Calu3 (cell line): Measurements from ENCODE around the gene LRRN1. TPM values are rescaled to one million over a fixed set of nuclear protein-coding genes. Genes with fewer than 3 reads are reported as not detected.
"Not testable (repeated sequence)": the region's sequence is repeated elsewhere in the genome, so short reads cannot be mapped to it uniquely, and the experiment has no call there.

Experiments used
- BruUV-seq: library from RNA; stranded (reverse); fragments of 400-500 nt; replicated peaks from 2 replicates; lab custom pipeline; 2021; lab: Mats Ljungman, UMichigan
- CTCF ChIA-PET: fragments of 300-600 bp; sonication (Branson Sonifier 250); formaldehyde crosslinking; loops from one replicate; lab custom pipeline; 2022; ENCODE audit warnings: antibody characterized with exemption; lab: Charles Lee
- DNase-seq: peaks from one replicate; pipeline ENCODE4 v3.0.0; 2022
- H3K27ac Mint-ChIP-seq: one replicate; pipeline ENCODE4 v1.8.0; 2022; ENCODE audit warnings: mixed read lengths; ENCODE audit not compliant: unreplicated experiment
- H3K27me3 Mint-ChIP-seq: one replicate; pipeline ENCODE4 v1.8.0; 2022; ENCODE audit warnings: mixed read lengths; ENCODE audit not compliant: unreplicated experiment
- H3K36me3 Mint-ChIP-seq: one replicate; pipeline ENCODE4 v1.8.0; 2022; ENCODE audit warnings: mild to moderate bottlenecking, moderate library complexity, mixed read lengths; ENCODE audit not compliant: insufficient read depth, unreplicated experiment
- H3K4me1 Mint-ChIP-seq: one replicate; pipeline ENCODE4 v1.8.0; 2022; ENCODE audit warnings: mild to moderate bottlenecking, low read depth, mixed read lengths; ENCODE audit not compliant: unreplicated experiment
- H3K4me3 Mint-ChIP-seq: one replicate; pipeline ENCODE4 v1.8.0; 2022; ENCODE audit warnings: mild to moderate bottlenecking, low read depth, moderate library complexity, mixed read lengths; ENCODE audit not compliant: unreplicated experiment
- H3K9me3 Mint-ChIP-seq: one replicate; pipeline ENCODE4 v1.8.0; 2022; ENCODE audit warnings: low read depth, mixed read lengths; ENCODE audit not compliant: unreplicated experiment
- CTCF ChIP-seq: fragments of 200-600 bp; IDR thresholded peaks from one replicate; pipeline ENCODE4 v1.8.0; 2022; ENCODE audit warnings: antibody characterized with exemption; ENCODE audit not compliant: unreplicated experiment
- intact Hi-C: fragments of 100-400 bp; cut with micrococcal nuclease; formaldehyde crosslinking; loops from one replicate; pipeline ENCODE4 v1.10.0; 2022; ENCODE audit not compliant: unreplicated experiment
- total RNA-seq: library from RNA; stranded (reverse); gene quantifications from 2 replicates; pipeline ENCODE4 v1.2.3, GENCODE V29; 2022

Gene LRRN1
- total RNA-seq, 1 experiment from 2014 or later, result 22.1 TPM

GRCh38 chr3:3827111-3827510 lies 27.9 kb downstream of the LRRN1 start:
- Mint-ChIP-seq H3K9me3 (peaks cover 3% of the 10 kb centered on the region), H3K27ac (no peak overlapping the region)
- BruUV-seq, result no TSS peak

GRCh38 chr3:3828417-3828816 lies 29.2 kb downstream of the LRRN1 start:
- BruUV-seq, H3K27ac Mint-ChIP-seq, DNase-seq, H3K27me3 Mint-ChIP-seq, intact Hi-C loops, H3K4me1 Mint-ChIP-seq, H3K4me3 Mint-ChIP-seq, H3K36me3 Mint-ChIP-seq, CTCF ChIA-PET, H3K9me3 Mint-ChIP-seq: not testable (repeated sequence)

More at GRCh38 chr3:3827111-3827510, 27.9 kb downstream of the LRRN1 start:
- intact Hi-C loops, result no loop called here
- Mint-ChIP-seq H3K4me3 (no peak overlapping the region), H3K27me3 (no peaks in the 10 kb centered on the region), H3K36me3 (no peaks in the 10 kb centered on the region), H3K4me1 (no peaks in the 10 kb centered on the region)
- CTCF ChIA-PET, result no interaction called here
- DNase-seq, result no peak
- no peak for TF ChIP-seq CTCF

GRCh38 chr3:3836845-3837244 lies 37.6 kb downstream of the LRRN1 start:
- CTCF ChIA-PET, result no interaction called here
- no TSS peak for BruUV-seq

GRCh38 chr3:3842356-3842755 lies 43.1 kb downstream of the LRRN1 start:
- H3K4me1 Mint-ChIP-seq, result no peaks in the 10 kb centered on the region
- no peaks in the 10 kb centered on the region for H3K9me3 Mint-ChIP-seq
- no peaks in the 10 kb centered on the region for H3K36me3 Mint-ChIP-seq
- H3K27me3 Mint-ChIP-seq, result no peaks in the 10 kb centered on the region
- intact Hi-C loops, result loop anchor here (5.0 kb wide), 1 partner anchor 135 kb away; no protein-coding TSS in a partner anchor
- no peak overlapping the region for H3K4me3 Mint-ChIP-seq
- no peak overlapping the region for H3K27ac Mint-ChIP-seq
- BruUV-seq, result no TSS peak
- no peak for TF ChIP-seq CTCF
- CTCF ChIA-PET, result interaction anchor here (0.5 to 0.8 kb wide), 4 partner anchors 125 to 419 kb away, joined by 3 to 4 read pairs (median 3); no protein-coding TSS in a partner anchor
- no peak for DNase-seq

More at GRCh38 chr3:3836845-3837244, 37.6 kb downstream of the LRRN1 start:
- TF ChIP-seq CTCF, result no peak
- DNase-seq, result no peak
- H3K36me3 Mint-ChIP-seq, result no peaks in the 10 kb centered on the region
- no peak overlapping the region for H3K27ac Mint-ChIP-seq
- intact Hi-C loops, result no loop called here
- peaks cover 3% of the 10 kb centered on the region for H3K9me3 Mint-ChIP-seq
- no peak overlapping the region for H3K4me3 Mint-ChIP-seq
- H3K27me3 Mint-ChIP-seq, result no peaks in the 10 kb centered on the region
- no peaks in the 10 kb centered on the region for H3K4me1 Mint-ChIP-seq
